Activated T-helper 1 cell treated with anti-CD3 and anti-CD28 coated beads, Interleukin-2, amount 50 U/mL, for 16 hours (primary cell): ENCODE measurements around the gene RIPPLY3.

Experiments
- DNase-seq, 2 donors: peaks; one replicate each; pipeline ENCODE4 v3.0.0-alpha.2; 2020; ENCODE audit warnings: low read depth in 1 of 2, low spot score in 1 of 2

Gene RIPPLY3

DNA sequence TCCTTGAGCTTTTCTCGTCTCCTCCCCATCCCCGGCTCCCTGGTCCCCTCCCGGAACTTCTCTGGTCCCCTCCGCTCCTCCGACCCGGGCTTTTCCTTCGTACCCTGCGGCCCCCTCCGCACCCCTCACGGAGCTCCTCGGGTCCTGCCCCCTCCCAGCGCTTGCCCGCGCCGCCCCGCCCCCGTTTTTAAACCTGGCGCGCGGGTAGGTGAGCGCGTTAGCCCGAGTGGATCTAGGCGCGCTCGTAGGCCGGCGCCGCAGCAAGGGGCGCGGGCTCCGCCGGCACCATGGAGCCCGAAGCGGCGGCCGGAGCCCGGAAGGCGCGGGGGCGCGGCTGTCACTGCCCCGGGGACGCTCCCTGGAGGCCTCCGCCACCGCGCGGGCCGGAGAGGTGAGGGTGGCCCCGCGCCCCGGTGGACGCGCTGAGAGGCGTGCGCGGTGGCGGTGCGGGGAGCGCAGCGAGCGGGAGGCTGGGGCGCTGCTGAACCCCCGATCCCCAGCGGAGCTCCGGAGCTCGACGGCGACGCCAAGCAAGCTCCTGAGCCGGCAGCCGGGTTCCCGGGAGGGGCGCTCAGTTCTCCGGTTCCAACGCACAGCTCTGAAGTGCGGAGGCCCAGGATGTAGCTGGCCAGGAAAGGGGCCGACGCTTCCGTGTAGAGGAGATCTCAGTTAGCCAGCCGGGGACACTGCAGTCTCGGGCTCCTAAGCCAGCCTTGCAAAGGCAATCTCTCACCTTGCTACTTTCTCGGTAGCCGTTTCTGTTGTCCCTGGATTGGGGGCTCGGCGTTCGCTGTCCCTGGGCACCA lies at the start of gene RIPPLY3:
Gene RIPPLY3, plus strand, starts transcription at position 217 of the 806 bp plus-strand sequence. Its CDS starts 71 bp downstream, at position 288.
- no peak for DNase-seq

GRCh38 chr21:36959020-36959835 lies 47.3 kb upstream of the RIPPLY3 start:
- no peak for DNase-seq

DNA sequence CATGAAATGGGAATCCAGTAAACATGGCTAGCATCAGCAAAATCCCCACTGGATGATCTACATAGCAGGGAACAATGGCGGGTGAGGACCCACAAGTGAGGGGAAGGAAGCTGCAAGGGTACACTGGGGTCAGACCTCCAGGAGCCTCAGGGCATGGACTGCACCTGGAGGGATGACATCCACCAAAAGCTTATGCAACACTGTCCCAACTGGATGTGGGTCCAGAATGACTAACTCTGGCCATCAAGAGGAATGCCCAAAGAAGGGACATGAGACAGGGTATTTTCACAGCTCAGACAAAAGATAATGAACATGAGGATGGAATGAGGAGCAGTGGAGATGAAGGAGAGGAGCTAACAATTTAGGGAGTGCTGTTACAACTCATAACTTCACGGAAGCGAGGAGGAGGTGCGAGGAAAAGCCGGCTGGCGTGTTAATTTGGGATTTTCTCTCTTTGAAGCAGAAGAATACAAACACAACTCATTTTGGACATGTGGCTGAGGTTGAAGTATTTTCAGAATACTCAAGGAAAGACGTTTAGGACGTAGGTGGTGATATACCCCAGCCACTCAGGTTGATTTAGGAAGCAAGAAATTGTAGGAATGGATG lies 45.7 kb upstream of the RIPPLY3 start:
- DNase-seq: no peak

- DNase-seq: no peak
These were observed 44.3 kb upstream of the RIPPLY3 start for GRCh38 chr21:36962098-36962780.

DNA sequence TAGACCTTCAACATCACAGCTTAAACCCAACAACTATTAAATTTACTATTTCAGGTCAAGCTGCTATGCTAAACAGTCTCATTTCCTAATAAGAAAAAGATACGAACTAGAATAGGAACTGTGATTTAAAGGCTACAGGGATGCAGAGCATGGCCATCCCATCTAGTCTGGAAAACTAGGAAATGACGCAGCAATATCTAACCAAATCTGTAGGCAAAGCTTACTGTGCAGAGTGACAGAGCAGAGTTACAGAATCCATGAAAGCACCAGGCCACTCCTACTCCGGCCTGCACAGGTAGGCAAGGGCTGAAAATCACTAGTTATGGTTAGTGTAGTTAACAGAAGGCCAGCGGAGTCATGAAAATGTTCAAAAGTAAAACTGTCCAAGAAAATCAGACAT lies 42.1 kb upstream of the RIPPLY3 start:
- DNase-seq: no peak

DNA sequence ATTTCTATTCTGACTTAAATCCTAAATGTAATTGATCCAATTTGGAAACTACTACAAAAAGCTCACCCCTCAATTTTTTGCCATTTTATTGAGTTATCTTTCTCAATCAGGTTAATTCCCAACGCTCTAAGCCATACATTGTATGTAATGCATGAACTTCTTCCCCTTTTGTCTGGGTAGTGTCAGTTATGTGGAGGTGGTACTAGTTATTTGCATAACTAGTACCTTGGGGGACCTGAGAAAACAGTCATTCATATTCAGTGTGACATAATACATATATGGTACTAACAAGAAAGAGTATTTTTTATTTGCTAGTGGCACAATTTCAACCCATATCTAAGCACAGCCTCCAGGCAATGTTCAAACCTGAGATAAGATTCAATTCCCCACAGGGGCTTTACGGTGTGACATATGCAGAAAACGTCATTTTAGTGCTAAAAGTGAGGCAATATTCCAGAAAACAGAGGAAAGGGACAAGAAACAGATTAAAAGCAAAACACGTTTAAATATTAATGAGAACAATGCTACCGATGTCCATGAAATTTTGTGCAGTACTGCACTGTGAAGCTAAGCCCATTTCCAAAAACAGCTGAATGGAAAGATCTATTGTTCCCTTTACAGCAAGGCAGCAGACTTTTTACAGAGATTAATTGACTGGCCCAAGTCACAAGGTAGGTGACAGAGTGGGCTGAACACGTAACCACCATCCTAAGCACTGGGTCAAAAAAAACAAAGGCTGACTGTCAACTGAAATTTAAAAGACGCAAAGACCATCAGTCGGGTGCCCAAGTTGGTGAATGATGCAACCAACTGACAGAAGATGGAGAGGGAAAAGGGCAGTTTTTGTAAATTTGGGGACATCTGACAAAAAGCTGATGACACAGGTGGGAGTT lies 41.4 kb upstream of the RIPPLY3 start:
- DNase-seq: no peak

DNA sequence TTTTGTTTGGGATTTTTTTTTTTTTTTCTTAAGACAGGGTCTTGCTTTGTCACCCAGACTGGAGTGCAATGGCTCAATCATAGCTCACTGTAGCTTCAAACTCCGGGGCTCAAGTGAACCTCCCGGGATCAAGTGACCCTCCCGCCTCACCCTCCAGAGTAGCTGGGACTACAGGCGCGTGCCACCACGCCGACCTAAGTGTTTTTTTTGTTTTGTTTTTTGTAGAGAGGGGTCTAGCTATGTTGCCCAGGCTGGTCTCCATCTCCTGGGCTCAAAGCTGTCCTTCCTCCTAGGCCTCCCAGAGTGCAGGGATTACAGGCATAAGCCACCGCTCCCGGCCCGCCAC lies 40.8 kb upstream of the RIPPLY3 start:
- DNase-seq: no peak

GRCh38 chr21:36966066-36966820 lies 40.3 kb upstream of the RIPPLY3 start, which contains the start of gene HLCS:
HLCS (minus strand) TSS chr21:36966669; CDS start chr21:36966638, 31 bp downstream.
- DNase-seq: peak; percentile 43 to 72

- DNase-seq: no peak
These were observed 39.4 kb upstream of the RIPPLY3 start for GRCh38 chr21:36966821-36967768.

GRCh38 chr21:36968414-36968813 lies 38.1 kb upstream of the RIPPLY3 start:
- no peak for DNase-seq

GRCh38 chr21:36968976-36969375 lies 37.5 kb upstream of the RIPPLY3 start:
- no peak for DNase-seq

DNA sequence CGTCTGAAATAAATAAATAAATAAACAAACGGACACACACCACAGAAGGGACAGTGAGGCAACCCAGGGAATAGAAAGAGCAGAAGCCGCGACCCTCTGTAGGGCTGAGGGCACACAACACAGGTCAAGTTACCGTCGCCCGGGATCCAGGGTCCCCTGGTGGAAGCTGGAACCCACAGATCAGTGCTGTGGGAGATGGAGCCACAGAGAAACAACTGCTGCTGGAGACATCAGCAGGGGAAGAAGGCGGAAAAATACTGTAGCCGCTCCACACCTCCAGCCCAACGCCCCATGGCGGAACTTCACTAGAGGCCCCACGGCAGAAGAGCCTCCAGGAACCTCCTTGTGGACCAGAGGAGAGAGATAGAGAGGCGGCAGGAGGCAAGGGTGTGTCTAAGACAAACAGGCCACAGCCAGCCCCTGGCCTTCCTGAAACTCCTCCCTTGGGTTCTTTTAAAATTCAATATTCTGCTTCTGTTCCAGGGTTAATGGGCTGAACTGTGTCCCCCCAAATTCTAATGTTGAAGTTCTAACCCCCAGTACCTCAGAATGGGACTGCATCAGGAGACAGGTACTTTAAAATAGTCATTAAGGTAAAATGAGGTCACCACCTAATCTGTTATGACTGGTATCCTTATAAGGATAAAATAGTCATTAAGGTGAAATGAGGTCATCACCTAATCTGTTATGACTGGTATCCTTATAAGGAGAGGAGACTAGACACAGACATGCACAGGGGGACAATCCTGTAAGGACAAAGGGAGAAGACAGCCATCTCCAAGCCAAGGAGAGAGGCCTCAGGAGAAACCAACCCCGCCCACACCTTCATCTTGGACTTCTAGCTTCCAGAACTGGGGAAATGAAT lies 32.3 kb upstream of the RIPPLY3 start:
- no peak for DNase-seq

- DNase-seq: no peak
These were observed 31.7 kb upstream of the RIPPLY3 start for GRCh38 chr21:36974851-36975192.

DNA sequence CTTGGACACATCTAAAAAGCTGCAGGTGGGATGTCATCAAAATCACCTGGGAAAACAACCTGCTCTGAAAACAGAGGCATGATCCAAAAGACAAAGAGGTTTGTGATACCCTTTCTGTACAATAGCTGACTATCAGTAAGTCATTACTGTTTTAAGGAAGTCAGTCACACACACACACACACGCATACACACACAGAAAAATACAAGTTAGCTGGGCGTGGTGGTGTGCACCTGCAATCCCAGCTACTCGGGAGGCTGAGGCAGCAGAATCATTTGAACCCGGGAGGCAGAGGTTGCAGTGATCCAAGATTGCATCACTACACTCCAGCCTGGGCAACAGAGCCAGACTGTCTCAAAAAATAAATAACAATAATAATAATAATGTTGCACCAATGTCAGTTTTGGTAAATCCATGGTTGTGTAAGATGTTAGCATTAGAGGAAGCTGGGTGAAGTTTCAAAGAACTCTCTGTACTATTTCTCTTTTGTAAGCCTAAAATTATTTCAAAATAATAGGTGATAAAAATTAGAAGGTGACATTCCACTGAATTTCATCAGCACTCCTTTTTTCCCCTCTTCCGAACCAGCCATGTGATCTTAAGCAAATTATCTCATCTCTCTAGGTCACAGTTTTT lies 30.2 kb upstream of the RIPPLY3 start:
- no peak for DNase-seq

DNA sequence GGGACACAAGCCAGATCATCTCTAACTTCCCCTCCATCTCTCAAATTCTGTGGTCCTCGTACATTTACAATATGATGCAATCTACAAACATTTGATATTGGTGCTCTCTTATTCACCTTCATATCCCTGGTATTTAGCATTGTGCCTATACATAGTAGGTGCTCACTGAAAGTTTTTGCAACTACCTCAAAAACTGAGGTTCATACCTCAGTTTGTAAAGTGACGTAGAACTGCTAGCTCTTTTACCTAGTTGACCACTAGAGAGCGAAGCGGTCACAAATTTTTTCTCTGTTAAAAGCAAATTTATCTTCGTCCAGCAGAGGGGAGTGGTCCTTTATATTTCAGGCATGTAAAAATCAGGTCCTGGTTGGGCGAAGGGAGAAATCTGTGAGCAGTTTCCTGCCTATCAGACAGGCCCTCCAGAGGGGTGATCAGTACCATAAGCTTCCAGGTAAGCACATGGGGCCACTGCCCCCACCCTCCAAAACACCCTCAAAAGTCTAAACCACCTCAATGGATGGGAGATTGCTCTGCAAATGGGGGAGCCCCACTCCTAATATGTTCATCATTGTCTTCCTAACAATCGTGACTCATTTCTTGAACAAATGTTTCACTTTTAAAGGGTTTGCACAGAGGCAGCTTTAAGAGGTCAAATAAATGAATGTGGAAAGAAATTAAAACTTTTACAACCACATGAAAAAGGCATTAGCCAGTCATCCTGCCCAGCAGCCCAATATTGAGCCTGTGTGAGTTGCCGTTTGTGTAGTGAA lies 29.4 kb upstream of the RIPPLY3 start:
- DNase-seq: no peak

DNA sequence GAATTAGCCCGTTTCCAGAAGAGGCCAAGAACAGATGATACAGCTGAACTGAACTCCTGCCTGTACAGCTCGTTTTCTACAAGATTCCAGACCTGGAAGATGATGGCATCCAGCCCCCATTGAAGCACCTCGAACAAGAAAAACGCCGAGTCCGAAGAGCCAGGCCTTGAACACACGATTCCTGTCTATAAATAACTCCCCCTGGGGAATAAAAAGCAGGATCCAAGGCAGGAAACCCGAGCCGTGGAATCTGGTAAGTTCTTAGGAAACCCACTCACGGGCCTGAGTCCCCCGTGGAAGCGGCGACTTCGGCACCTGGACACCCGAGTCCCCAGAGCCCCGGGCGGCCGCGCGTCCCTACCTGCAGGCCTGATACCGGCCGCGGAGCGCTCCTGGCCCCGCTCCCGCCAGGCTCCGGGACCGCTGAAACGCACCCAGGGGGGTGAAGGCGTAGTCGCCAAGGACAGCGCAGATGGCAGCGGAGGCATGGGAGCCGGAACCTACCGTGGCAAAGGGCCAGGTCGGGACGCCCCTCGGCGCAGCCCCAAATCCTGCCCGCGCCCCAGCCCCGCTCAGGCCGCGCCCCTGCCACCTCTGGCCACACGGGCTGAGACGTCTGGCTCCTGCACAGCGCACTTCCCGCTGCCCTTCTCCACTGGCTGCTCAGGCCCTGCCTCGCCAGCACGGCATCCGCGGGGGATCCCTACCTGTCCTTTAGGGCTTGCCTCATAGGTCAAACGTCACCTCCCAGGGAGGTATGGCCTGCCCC lies 26.0 kb upstream of the RIPPLY3 start:
- no peak for DNase-seq
